Sciatic nerve (tissue), 2 donors: ENCODE results near the gene NTRK2. TPM values are rescaled to one million over a fixed set of nuclear protein-coding genes. Genes with fewer than 3 reads are reported as not detected.
A peak's percentile ranks its signal among the peaks of the same experiment; 100 is the strongest.

Experiments used
- ATAC-seq: fragments of 200-7000 bp; cut with Tn5 transposase; one replicate; pipeline ENCODE4 v1.9.1; 2020; ENCODE audit warnings: mild to moderate bottlenecking, moderate library complexity
- DNase-seq: peaks from one replicate; pipeline ENCODE4 v3.0.0-alpha.2; 2020; ENCODE audit warnings: low spot score
- intact Hi-C: fragments of 100-400 bp; cut with DNase I; formaldehyde crosslinking; loops from one replicate; pipeline ENCODE4 v1.14.2; 2022
- total RNA-seq: library from RNA; stranded (reverse); fragmentation: NEBNext Ultra II Directional; extraction: Animal tissue kit (Norgen Biotek cat#: 25700); gene quantifications from one replicate; pipeline ENCODE4 v1.2.1, GENCODE V29; 2021
- donor health status: DM: no; HTN: no; CAD: no.
- donor health status: DM: no; HTN: no; CAD: no.

The NTRK2 gene
- total RNA-seq, 1 donor from 2014 or later, result 75.0 TPM

DNA sequence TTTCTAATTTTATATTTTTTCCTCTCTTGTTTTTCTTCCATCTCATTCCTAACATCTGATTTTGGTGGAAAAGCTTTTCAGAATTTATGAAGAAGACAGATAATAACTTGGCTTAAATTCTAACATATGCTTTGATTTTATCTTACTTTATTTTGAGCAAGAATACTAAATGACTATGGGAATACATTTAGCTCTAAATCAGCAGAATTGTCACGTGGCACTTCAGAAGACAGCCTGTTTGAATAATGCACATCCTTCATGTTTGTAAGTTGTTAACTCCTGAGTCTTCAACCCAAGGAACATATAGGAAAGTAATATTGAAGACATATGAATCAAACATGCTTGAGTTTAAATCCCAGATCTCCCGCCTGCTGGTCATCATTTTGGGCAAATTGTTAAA, 90.3 kb downstream of the NTRK2 start:
- no peak for DNase-seq
- no peak for ATAC-seq
- intact Hi-C loops, result no loop called here

DNA sequence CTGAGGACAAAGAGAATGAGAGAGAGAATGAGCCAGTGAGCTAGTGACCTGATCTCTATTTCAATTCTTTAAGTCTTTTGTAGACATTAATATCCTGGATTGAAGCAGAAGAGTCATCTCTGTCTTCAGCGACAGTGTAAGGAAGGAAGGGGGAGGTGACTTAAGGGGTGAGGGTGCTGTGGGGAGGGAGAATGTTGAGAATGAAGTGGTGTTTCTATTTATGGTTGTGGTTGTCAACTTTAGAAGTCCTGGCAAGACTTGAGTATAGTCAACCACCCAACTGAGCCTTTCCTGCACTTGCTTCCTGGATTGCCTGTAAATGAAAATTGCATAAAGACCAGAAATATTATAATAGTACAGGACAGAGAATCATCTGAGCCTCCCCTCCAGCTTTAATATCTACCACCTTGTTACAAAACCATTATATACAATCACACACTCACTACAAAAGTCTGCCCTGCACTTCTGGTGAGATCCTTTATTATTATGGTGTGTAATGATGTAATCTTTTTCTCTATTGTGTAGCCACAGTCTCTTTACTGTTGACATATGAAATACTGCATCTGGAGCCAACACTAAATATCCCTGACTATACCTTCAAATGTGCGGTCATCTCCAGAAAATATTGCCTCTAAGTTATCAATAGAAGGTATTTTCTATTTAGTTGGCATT, 91.7 kb downstream of the NTRK2 start:
- intact Hi-C loops, result no loop called here
- ATAC-seq, result no peak

GRCh38 chr9:84772511-84772910, 103.0 kb downstream of the NTRK2 start:
- no peak for ATAC-seq
- intact Hi-C loops, result no loop called here
- no peak for DNase-seq

More for the DNA sequence above, 91.7 kb downstream of the NTRK2 start:
- no peak for DNase-seq

- no peak for ATAC-seq
- no peak for DNase-seq
- intact Hi-C loops, result no loop called here
Measured at GRCh38 chr9:84773022-84773421, 103.5 kb downstream of the NTRK2 start.

- intact Hi-C loops, result no loop called here
Measured at GRCh38 chr9:84775056-84775643, 105.6 kb downstream of the NTRK2 start.

DNA sequence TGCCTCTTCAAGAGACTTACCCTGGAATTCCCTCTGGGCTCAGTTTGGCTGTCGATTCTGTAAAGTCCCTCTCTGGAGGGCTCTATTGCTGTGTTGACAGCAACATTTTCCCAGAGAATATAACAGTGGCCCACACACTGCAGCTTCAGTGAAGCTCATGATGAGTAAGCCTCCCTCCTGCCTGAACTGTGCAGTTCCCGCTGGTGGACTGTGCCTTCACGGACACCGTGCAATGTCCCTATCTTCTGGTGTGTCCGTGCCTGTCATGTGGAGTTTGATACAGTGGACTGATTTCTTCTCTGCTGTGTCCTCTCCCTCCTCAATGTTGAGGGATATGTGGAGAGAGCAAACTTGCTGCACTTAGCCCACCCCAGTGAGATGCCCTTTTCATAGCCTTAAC, 109.0 kb downstream of the NTRK2 start:
- DNase-seq (no peak), ATAC-seq (peak; percentile 71)
- intact Hi-C loops, result no loop called here

More at GRCh38 chr9:84775056-84775643, 105.6 kb downstream of the NTRK2 start:
- ATAC-seq (no peak), DNase-seq (no peak)

DNA sequence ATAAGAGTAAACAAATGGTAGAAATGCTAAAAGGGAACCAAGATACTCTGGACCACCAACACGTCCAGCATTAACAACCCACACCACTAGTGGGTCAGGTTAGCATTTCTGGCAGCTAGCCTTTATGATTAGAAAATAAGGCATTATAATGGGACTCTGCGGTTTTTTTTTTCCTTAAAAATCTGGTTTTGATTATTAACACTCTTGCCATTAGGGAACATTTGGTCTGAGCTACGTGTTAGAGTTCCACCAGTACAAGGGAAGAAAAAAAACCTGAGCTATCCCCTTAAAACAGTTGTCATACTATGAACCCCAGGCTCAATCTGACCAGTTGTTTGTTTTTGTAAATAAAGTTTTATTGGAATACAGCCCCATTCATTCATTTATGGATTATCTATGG, 110.4 kb downstream of the NTRK2 start:
- intact Hi-C loops, result no loop called here
- peak; percentile 76 for ATAC-seq
- DNase-seq, result no peak

DNA sequence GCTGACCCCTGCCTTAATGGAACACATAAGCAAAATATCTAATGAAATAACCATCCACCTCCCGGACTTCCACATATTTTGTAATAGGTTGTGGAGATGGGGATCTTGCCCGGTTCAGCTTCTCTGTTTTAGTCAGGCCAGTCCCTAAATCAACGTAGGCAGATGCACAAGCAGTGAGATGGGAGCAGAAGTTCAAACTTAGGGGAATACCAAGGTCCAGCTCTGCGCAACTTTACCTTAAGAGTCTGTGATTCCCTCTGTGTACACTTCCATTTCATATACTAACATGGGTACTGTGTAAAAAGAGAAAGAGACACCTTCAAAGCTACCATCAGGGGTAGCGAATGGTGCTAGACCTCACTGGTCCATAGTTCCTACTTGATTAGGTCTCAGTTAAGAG, 110.9 kb downstream of the NTRK2 start:
- intact Hi-C loops, result no loop called here
- ATAC-seq (no peak), DNase-seq (no peak)

DNA sequence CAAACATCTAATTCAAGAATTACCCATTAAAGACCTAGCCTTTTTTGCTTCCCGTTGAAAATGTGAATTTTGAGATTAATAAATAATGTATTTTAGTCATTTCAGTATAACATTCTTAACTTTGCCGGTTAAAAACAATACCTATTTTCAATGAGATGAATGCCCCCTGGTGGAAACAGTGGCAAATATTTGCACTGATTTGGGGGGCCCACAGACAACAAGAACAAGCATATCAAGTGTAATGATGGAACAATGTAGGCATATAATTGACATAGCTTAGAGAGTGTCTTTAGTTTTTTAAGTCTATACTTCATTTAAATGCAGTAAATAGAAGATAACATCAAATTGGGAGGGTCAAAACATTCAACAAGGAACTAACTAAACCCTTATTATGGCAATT, 111.9 kb downstream of the NTRK2 start:
- DNase-seq, result no peak
- ATAC-seq, result no peak
- intact Hi-C loops, result no loop called here

GRCh38 chr9:84781931-84782866, 112.7 kb downstream of the NTRK2 start:
- intact Hi-C loops, result no loop called here
- DNase-seq (no peak), ATAC-seq (no peak)

GRCh38 chr9:84785792-84786547, 116.4 kb downstream of the NTRK2 start:
- intact Hi-C loops, result no loop called here
- ATAC-seq (no peak), DNase-seq (no peak)

GRCh38 chr9:84788803-84789462, 119.4 kb downstream of the NTRK2 start:
- ATAC-seq, result no peak
- intact Hi-C loops, result no loop called here
- DNase-seq, result no peak

DNA sequence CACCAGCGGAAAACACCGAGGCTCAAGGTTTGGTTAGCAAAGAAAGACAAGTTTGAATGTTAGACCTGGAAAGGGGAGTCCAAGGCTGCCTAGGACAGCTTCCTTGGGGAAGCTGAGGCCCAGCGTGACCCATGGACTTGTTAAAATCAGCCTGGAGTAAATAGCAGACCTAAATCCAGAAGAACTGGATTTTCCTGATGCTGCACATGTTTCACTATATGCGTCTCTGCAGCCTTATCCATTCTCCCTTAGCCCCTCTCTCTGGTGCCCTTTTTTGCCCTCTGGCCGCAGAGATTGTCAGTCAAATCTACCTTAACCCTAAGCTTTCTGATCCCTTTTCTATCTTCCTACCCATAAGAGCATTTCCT, 119.9 kb downstream of the NTRK2 start:
- no peak for DNase-seq
- intact Hi-C loops, result no loop called here
- ATAC-seq, result no peak

GRCh38 chr9:84791643-84792042, 122.1 kb downstream of the NTRK2 start:
- no peak for DNase-seq
- peak; percentile 51 for ATAC-seq
- intact Hi-C loops, result no loop called here

DNA sequence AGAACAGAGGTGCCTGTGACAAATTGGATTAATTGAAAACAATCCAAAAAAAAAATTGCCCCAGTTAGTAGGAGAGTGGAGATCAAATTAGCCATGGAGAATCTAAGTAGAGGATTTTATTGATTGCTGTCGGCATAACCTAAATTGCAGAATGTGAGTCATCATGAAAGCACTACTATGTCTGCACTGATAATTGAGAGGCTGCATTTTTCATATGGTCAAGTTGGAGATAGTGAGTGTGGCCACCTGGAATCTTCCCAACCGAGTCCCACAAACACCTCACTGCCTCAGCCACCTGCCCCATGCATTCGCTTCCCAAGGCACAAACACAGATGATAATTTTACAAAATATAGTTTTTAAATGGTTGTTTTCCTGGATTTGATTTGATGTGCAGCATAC, 123.7 kb downstream of the NTRK2 start:
- intact Hi-C loops, result no loop called here
- DNase-seq (no peak), ATAC-seq (no peak)

- intact Hi-C loops, result no loop called here
- no peak for ATAC-seq
Measured at GRCh38 chr9:84794981-84795637, 125.6 kb downstream of the NTRK2 start.

DNA sequence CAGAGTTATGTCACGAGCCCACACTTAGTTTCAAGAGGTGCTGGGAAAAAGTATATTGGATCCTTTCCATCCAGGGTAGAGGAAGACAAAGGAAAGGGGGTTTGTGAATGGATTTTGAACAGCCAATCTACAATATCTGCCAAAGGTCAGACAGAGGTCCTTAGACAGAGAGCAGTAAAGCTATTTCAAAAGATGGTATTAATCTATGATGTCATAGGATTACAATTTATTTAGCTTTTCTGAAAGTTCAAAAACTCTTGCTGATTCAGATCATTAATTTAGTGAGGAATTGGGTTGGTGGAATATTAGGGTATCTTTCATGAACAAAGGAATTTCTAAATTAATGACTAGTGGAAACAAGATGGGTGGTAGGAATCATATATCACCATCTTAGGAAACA, 126.9 kb downstream of the NTRK2 start:
- intact Hi-C loops, result no loop called here
- DNase-seq (no peak), ATAC-seq (no peak)

More at GRCh38 chr9:84794981-84795637, 125.6 kb downstream of the NTRK2 start:
- no peak for DNase-seq

DNA sequence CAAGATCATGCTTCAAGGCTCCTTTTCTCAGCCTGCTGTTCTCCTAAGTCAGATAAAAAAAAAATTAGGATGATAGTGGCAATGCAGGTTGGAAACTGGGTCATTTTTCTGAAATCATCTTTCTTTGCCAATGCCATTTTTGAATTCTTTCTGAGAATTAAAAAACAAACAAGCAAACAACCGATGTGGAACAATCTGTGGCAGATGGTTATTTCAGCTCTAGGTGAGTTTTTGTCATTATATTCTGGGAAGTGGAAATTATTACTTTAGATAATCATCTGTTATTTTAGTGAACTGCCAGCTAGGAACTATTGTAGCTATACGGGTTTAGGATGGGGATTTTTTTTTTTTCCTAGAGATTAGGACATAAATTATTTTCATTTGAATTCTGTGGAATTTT, 129.7 kb downstream of the NTRK2 start:
- no peak for ATAC-seq
- intact Hi-C loops, result no loop called here
- no peak for DNase-seq
